Loucy (cell line): Measurements from ENCODE around the gene NID2.

Source experiments
- H2AFZ ChIP-seq: fragments of 200-600 bp; sonication (generic); 2 replicates; pipeline ENCODE4 v1.6.0; 2016; ENCODE audit warnings: antibody characterized with exemption, mild to moderate bottlenecking, low read length, moderate library complexity
- H3F3A ChIP-seq: fragments of 200-600 bp; 2 replicates; pipeline ENCODE4 v1.6.0; 2016; ENCODE audit warnings: antibody characterized with exemption, low read depth, mild to moderate bottlenecking
- H3K27me3 ChIP-seq: fragments of 200-600 bp; sonication (generic); 2 replicates; pipeline ENCODE4 v1.6.1; 2014; ENCODE audit warnings: low read length, mild to moderate bottlenecking; ENCODE audit not compliant: insufficient read depth, poor library complexity, severe bottlenecking
- H3K36me3 ChIP-seq: fragments of 200-600 bp; sonication (generic); 2 replicates; pipeline ENCODE4 v1.6.1; 2016; ENCODE audit warnings: low read length; ENCODE audit not compliant: insufficient read depth
- H3K4me1 ChIP-seq: fragments of 200-600 bp; sonication (generic); 2 replicates; pipeline ENCODE4 v1.5.1; 2014; ENCODE audit warnings: low read length, mild to moderate bottlenecking; ENCODE audit not compliant: insufficient read depth, poor library complexity, severe bottlenecking
- H3K4me2 ChIP-seq: fragments of 200-600 bp; sonication (generic); 2 replicates; pipeline ENCODE4 v1.6.0; 2014; ENCODE audit warnings: antibody characterized with exemption, low read length, low read depth, mild to moderate bottlenecking; ENCODE audit not compliant: poor library complexity, severe bottlenecking
- H3K4me3 ChIP-seq: fragments of 200-600 bp; sonication (generic); 2 replicates; pipeline ENCODE4 v1.5.1; 2014; ENCODE audit warnings: low read length, mild to moderate bottlenecking, mixed read lengths; ENCODE audit not compliant: poor library complexity, severe bottlenecking
- H3K79me2 ChIP-seq: fragments of 200-600 bp; sonication (generic); 2 replicates; pipeline ENCODE4 v1.6.1; 2014; ENCODE audit warnings: low read length; ENCODE audit not compliant: insufficient read depth
- H3K9ac ChIP-seq: fragments of 200-600 bp; sonication (generic); 2 replicates; pipeline ENCODE4 v1.6.0; 2014; ENCODE audit warnings: mild to moderate bottlenecking, low read depth, low read length, moderate library complexity; ENCODE audit not compliant: poor library complexity, severe bottlenecking
- H3K9me2 ChIP-seq: fragments of 200-600 bp; sonication (generic); replicated peaks from 2 replicates; pipeline ENCODE4 v1.6.1; 2016; ENCODE audit warnings: low read depth, low read length, mixed read lengths
- H3K9me3 ChIP-seq: fragments of 200-600 bp; sonication (generic); 2 replicates; pipeline ENCODE4 v1.6.1; 2014; ENCODE audit warnings: mild to moderate bottlenecking, antibody characterized with exemption, low read length, low read depth; ENCODE audit not compliant: insufficient read depth
- H4K20me1 ChIP-seq: fragments of 200-600 bp; sonication (generic); 2 replicates; pipeline ENCODE4 v1.6.0; 2014; ENCODE audit warnings: antibody characterized with exemption, low read length, mild to moderate bottlenecking; ENCODE audit not compliant: insufficient read depth, poor library complexity, severe bottlenecking
- CTCF ChIP-seq: fragments of 200-600 bp; sonication (generic); conservative IDR thresholded peaks from 2 replicates; pipeline ENCODE4 v1.5.1; 2014; ENCODE audit warnings: mild to moderate bottlenecking, antibody characterized with exemption, low read length
- EZH2phosphoT487 ChIP-seq: fragments of 200-600 bp; IDR thresholded peaks from 2 replicates; pipeline ENCODE4 v1.6.1; 2018; ENCODE audit warnings: antibody characterized with exemption, mild to moderate bottlenecking, moderate library complexity, borderline replicate concordance

Gene NID2

GRCh38 chr14:51959928-51960327 is 108.9 kb downstream of the NID2 start:
- H3K4me2 ChIP-seq = no peak overlapping the region
- peaks cover 79% of the 10 kb centered on the region for H3K36me3 ChIP-seq
- no peaks in the 10 kb centered on the region for H3K27me3 ChIP-seq

GRCh38 chr14:51957950-51958349 is 110.9 kb downstream of the NID2 start:
- Histone ChIP-seq H3K27me3 (no peaks in the 10 kb centered on the region), H2AFZ (no peak overlapping the region), H3K4me3 (no peak overlapping the region), H3K9me2 (no peaks in the 10 kb centered on the region), H3K9ac (no peak overlapping the region), H3K79me2 (no peaks in the 10 kb centered on the region), H3K4me1 (peaks cover 10% of the 10 kb centered on the region), H3K36me3 (peaks cover 80% of the 10 kb centered on the region; the same call in 1 of the 2 replicates), H3K4me2 (no peak overlapping the region), H3F3A (no peaks in the 10 kb centered on the region), H4K20me1 (no peaks in the 10 kb centered on the region), H3K9me3 (0 out of 2 replicates have a peak, but pooled peaks cover 4% of the 10 kb centered on the region)
- TF ChIP-seq EZH2phosphoT487 = no peak
- TF ChIP-seq CTCF = no peak

More at GRCh38 chr14:51959928-51960327, 108.9 kb downstream of the NID2 start:
- peaks cover 10% of the 10 kb centered on the region for H3K4me1 ChIP-seq
- no peak overlapping the region for H3K9ac ChIP-seq
- TF ChIP-seq EZH2phosphoT487 = no peak
- no peak for TF ChIP-seq CTCF
- no peaks in the 10 kb centered on the region for H3F3A ChIP-seq
- H4K20me1 ChIP-seq = no peaks in the 10 kb centered on the region
- H2AFZ ChIP-seq = no peak overlapping the region
- H3K4me3 ChIP-seq = no peak overlapping the region
- no peaks in the 10 kb centered on the region for H3K79me2 ChIP-seq
- 0 out of 2 replicates have a peak, but pooled peaks cover 4% of the 10 kb centered on the region for H3K9me3 ChIP-seq
- no peaks in the 10 kb centered on the region for H3K9me2 ChIP-seq
